HG03103 (cell line): ENCODE results near the gene SYNGR1.

Experiments used
- ATAC-seq: cut with Tn5 transposase; IDR thresholded peaks from one replicate; pipeline ENCODE4 v1.9.1; 2021; ENCODE audit warnings: low read depth; ENCODE audit not compliant: unreplicated experiment

SYNGR1 gene

GRCh38 chr22:39427751-39428596 is 78.2 kb downstream of the SYNGR1 start:
- no peak for ATAC-seq

GRCh38 chr22:39428597-39429071 is 78.8 kb downstream of the SYNGR1 start:
- ATAC-seq: no peak

DNA sequence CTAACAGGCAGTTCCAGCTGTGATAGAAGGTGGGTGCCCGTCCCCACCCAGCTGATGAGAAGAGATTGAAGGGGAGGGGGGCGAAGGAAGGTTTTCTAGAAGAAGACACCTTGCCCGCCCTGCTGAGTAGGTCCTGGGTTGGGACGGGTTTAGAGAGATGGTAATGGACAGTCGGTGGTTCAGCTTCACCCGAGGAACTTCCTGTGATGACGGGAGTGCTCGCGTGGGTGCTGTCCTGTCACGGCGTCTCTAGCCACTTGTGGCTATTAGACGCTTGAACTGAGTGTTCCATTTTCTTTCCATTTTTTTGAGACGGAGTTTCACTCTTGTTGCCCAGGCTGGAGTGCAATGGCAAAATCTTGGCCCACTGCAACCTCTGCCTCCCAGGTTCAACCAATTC is 79.4 kb downstream of the SYNGR1 start:
- no peak for ATAC-seq

DNA sequence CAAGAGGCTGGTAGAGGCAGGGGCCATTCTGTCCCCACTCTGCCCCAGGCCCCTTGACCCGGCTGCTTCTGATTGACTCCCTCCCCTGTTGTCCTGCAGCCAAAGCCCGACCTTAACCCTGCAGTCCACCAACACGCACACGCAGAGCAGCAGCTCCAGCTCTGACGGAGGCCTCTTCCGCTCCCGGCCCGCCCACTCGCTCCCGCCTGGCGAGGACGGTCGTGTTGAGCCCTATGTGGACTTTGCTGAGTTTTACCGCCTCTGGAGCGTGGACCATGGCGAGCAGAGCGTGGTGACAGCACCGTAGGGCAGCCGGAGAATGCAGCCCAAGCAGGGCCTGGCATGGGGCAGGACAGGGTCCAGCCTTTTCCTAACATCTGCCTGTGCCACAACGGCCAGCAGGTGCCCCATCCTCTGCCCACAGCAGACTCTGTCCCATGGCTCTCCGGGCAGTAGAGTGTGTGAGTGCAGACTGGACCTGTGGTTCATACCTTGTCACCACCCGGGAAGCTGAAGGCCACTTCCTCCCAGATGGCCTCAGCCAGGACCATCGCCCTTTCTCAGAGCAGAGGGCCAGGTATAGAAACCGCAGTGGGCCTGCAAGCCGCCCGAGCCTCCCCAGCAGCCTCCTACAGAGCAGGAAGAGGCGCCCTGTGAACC is 80.3 kb downstream of the SYNGR1 start:
- ATAC-seq: no peak

DNA sequence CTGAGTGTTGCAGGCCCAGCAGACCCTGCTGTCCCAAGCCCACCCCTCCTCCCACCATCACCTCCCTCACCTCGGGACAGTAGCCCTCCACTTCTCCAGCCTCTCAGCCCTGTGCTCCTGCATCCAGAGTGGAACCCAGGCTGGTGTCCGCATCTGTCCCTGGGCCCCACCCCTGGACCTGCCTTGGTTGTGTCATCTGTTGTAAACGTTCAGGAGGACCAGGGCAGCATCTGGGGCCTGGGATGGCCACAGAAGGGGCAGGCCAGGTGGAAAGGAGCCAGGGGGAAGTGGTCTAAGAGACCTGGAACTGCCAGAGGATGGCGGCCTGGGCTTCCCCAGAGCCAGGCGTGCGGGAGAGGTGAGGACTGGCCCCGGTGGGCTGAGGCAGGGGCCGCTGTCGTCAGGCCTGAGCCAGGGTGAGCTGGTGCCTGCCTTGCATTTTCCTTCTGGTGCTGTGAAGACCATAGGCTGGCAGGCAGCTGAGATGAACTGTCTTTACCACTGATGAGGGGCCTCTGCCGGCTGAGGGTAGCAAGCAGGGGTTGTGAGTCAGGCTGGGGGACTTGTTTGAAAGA is 80.9 kb downstream of the SYNGR1 start:
- ATAC-seq: no peak

GRCh38 chr22:39431216-39431801 is 81.5 kb downstream of the SYNGR1 start:
- ATAC-seq: no peak

DNA sequence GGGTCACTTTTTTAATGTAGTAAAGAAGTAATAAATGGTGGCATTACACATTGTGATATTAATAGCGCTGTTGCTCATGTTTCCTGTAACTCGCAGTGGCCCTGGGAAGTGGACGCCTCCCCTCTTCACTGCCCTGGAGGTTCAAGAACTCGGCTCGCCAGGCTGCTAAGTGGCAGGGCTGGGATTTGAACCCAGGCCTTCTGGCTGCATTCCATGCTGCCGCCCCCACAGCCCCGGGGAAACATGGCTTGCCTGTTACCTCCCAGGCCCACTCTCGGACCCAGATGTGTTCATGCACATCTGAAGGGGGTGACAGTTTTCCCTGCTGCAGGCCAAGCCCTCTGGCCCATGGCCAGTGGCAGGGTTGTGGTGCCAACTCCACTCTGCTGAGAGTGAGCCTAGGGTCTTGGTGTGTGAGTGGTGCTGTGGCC is 82.0 kb downstream of the SYNGR1 start:
- ATAC-seq: no peak

GRCh38 chr22:39432361-39432811 is 82.6 kb downstream of the SYNGR1 start:
- no peak for ATAC-seq

DNA sequence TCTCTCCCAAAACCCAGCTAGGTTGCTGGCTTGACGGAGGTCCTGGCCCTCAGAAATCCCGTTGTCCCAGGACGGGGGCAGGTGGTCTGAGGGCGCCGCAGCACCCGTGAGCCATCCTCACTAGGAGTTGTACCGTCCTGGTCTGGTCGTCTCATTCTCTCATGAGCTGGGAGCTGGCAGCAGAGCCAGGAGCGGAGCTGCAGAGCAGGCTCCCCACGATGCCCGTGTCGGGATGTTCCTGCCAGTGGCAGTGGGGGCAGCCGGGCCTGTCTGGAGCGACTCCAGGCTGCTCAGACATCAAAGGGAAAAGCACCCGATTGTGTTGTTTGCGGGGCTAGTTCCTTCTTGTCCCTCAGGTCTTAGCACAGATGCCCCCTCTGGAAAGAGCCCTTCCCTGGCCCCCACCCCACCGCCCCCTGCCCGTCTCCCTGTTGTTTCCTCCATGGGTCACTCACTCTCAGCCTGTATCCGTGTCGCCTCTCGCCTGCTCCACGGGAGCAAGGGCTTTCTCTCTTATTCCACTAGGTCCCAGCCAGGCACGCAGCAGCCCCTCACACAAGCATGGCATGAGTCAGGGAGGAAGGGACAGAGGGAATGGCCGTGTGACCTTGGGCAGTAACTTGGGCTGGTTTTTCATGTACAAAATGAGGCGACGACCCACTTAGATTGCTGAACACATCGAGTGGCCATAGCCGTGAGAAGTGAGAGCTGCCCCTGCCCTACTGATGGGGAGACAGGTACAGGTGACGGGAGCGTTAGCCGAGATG is 83.9 kb downstream of the SYNGR1 start:
- no peak for ATAC-seq

- no peak for ATAC-seq
These were observed 84.5 kb downstream of the SYNGR1 start for GRCh38 chr22:39434243-39434653.

DNA sequence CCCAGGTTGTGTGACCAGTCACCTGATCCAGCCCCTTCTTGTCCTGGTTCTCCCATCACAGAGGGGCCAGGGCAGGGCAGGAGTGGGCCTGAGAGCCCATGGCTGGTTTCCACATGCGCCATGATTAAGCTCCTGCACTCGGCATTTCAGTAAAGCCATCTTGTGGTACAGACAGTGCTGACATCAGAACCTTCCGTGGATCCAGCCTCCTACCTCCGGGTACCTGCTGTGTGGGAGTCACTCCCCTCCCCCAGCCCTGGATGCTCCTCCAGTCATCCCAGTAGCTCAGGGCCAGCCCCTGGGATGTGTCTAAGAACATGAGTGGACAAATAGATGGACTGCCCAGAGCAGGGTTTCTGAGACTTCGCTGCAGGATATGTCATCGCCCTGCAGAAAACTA is 84.9 kb downstream of the SYNGR1 start:
- ATAC-seq: no peak
